ENCODE data around the gene LAMA3.

GRCh38 chr18:23977103-23977502 lies 287.9 kb downstream of the LAMA3 start:
- TF ChIP-seq CTCF (IDR thresholded peaks at IDR 0.05) (no peak), POLR2A (IDR thresholded peaks at IDR 0.05) (no peak)
